GOT3 (cell line): ENCODE results near the gene UBP1.
"Not testable (repeated sequence)": the region's sequence is repeated elsewhere in the genome, so short reads cannot be mapped to it uniquely, and the experiment has no call there.

Source experiments
- DNase-seq: peaks from one replicate; lab custom pipeline; 2025; ENCODE audit warnings: mixed read lengths; lab: John Stamatoyannopoulos, UW

Gene UBP1

GRCh38 chr3:33391255-33391995, 48.8 kb downstream of the UBP1 start:
- DNase-seq = no peak

GRCh38 chr3:33389908-33390307, 50.3 kb downstream of the UBP1 start:
- DNase-seq = no peak

DNA sequence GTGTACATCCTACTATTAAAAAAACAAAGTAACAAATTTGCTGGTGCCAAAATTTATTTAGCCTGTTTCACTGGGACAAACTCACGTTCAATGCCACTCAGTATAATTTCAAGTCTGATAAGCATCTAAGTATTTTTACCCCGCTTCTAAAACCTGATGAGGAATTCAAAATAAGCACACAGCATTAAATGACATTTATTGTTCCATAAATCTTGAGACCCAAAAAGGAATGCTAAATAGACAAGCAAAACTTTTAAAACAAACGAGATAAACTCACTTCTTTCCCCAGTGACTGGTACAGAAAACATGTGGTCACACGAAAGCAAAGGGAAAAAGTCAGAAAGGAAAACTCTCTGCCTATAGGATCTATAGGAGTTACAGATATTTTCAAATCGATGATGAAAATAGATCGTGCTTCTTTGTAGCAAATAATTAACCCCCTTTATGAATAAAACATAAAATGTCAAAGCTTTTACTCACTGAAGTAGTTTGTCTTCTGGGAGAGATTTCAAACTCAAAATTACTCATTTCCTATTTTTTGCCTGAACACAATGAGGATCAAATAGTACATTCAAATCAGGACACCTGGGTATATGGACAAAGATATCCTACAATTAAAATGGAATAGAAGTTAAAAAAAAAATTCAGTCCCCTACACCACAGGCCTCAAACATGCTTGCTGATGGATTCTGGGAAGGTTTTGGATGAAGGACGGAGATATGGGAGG, 51.7 kb downstream of the UBP1 start:
- DNase-seq = no peak

- no peak for DNase-seq
These were observed 53.6 kb downstream of the UBP1 start for GRCh38 chr3:33386631-33387030.

DNA sequence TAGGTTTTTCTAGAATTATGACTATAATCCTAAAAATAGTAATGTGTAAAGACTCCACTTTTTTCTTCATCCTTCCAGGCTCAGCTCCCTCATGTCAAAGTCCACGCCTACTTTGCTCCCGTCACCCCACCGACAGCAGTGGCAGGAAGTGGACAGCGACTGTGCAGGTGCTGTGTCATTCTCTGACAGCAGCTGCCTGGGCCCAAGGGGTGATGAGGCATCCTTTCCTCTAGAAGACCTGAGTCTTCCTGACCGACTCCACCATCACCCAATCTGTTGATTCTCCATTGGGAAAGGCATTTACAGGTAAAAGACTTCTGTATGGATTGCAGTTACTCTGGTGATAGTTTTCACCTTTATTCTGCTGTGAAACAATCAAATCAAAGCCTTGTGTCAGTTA, 54.8 kb downstream of the UBP1 start:
- no peak for DNase-seq

DNA sequence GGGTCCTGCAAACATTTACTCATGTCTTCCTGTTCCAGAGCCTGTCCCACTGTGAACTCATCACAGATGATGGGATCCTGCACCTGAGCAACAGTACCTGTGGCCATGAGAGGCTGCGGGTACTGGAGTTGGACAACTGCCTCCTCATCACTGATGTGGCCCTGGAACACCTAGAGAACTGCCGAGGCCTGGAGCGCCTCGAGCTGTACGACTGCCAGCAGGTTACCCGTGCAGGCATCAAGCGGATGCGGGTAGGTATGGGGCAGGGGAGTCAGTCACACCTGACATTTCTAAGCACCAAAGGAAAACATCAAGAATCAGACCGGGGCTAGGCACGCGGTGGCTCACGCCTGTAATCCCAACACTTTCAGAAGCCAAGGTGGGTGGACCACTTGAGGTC, 56.3 kb downstream of the UBP1 start:
- DNase-seq = no peak

DNA sequence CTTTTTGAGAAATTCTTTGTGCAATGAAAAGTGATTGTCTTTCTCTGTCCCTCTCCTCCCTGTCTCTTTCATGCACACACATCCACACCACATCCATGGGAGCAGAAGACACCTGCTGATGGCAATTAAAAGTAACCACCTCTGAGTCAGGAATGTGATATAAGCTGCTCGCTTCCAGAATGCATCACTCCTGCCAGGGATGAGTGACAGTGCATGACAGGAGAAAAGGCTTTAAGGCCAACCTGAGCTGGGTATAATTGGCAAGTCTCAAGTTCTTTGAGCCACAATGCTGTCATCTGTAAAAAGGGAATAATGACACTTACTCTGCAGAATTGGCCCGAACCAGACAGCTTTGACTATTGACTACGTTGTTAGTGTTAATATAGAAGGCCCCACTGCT, 59.6 kb downstream of the UBP1 start:
- DNase-seq = no peak

- DNase-seq = no peak
These were observed 62.3 kb downstream of the UBP1 start for GRCh38 chr3:33377931-33378330.

DNA sequence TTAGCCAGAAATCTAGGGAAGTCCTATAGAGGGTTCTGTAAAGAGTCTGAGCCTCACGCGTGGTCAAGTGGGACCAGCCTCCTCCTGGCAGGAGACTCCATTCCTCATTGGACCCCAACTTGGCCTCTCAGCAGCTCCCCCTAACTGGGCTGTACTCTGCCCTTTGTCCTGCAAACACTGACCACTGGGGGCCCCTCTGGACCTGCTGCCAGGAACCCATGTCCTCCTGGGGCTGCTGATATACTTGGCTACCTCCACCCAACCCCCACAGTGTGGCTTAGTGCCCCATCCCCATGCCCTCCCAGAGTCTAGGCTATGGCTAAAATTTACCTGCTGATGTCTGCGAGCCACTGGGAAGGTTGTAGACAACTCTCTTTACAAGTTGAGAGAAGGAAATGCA, 62.7 kb downstream of the UBP1 start:
- no peak for DNase-seq

DNA sequence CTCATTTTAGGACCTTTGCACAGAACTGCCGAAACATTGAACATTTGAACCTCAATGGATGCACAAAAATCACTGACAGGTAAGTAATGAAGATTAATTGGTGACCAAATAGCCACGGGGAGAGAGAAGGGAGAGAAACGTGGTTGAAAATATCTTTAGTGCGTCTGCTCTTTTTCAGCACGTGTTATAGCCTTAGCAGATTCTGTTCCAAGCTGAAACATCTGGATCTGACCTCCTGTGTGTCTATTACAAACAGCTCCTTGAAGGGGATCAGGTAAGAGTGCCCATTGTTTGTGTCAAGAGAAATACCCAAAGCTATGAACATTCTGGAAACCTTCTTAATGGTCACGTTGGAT, 67.1 kb downstream of the UBP1 start:
- no peak for DNase-seq

DNA sequence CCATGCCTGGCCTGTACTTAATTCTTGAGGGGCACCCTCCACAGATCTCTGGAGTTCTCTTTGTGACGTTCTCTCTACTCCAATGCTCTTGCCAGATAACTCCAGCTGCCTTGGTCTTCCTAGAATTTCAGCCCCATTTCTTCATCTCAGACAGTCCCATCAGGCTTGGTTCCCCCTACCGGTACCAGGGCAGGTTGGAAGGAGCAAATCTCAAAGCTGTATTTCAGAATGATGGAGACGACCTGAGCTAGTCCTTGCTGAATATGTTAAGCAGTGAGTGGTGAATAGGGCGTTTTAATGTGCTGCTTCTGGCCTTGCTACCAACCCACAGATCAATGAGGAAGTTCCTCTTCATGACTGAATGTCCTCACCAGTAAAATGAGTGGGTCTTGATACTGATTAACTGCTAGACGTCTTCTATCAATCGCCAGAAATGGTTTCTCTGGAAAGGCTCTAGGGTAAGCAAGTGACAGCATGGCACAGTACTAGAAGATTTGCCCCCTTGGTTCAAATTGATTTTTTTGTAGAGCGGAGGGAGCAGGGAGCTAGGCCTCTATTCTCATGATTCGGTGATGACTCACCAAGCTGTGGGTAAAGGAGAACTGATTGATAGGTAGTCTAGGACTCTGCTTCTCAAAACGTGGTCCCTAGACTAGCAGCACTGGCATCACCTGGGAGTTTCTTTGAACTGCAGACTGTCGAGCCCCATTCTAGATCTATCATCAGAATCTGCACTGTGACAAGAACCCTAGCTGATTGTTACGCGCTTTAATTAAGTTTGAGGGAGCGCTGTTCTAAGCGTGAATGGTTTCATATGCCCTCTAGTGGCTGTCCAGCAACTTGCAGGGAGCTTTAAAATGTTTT, 67.8 kb downstream of the UBP1 start:
- no peak for DNase-seq

- no peak for DNase-seq
These were observed 75.6 kb downstream of the UBP1 start for GRCh38 chr3:33364531-33365128.

DNA sequence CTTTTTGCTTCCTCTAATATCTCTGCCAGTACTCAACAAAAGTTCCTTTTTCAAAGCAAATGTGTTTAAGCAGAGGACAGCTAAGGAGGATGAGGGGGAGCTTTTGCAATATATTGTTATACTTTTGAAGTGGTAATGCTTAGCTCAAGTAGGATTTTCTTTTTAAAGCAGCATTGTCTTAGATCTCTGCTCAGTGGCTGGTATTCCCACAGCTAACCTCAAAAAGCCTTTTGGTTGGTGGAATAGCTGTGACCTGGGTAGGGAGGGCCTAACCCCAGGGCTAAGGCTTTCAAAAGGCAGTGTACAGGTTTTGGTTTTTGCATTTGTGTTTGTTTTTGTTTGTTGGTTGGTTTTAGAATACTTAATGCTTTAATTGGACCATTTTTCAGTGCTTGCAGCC, 76.1 kb downstream of the UBP1 start:
- DNase-seq = no peak

- DNase-seq = no peak
These were observed 76.9 kb downstream of the UBP1 start for GRCh38 chr3:33363113-33363800.

DNA sequence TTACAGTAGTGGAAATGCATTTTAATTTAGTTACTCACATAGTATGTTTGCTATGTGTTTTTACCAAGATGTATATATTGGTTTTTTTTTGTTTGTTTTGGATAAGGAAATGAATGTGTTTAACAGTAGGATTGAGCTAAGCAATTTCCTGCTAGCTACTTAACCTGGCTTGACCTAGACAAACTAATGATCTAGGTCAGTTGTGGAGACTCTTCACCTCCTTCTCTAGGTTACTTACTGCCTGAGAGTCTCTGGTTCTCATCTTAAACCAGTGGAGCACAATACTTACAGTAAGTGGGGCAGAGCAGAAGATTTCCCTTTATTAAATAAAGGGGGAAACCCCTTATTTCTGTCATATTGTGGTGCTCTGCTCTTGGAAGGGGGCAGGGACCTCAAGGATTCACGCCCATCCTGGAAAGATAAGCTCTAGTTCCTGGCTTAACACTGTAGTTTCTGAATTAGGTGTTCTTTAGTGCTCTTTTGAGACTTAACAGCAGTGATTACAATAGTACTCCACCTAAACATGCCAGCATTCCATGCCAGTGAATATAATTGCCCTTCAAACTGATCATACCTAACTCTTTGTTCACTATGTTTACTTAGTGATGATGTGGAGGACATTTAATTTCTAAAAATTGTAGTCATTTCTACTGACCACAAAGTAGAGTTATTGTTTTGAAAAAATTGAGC, 79.9 kb downstream of the UBP1 start:
- DNase-seq = no peak

DNA sequence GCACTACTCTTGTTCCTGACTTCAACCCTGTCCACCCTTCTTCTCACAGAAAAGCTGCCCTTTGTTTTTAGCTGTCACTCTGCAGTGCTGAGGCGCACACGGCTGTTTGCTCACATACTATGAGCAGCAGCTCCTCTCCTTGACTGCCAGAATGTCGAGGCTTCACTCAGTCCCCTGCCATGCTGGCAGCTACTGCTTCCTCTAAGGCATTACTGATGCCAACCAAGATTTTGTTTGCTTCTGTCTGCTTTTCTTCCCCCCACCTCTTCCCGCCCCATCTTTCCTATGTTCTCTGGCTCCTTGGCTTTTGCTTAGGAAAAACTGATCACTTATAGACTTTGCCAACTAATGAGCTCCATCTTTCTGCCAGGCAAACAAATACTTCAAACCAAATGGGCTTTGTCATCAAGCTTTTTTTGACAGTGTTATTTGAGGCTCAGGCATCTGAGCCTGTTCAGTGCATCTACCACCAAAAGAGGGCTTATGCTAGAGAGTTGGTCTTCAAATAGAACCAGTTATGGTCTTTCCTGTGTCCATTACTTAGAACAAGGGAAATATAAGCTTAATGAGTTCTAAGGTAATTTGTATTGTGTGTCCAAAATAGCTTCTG, 81.9 kb downstream of the UBP1 start:
- no peak for DNase-seq

- DNase-seq = no peak
These were observed 84.6 kb downstream of the UBP1 start for GRCh38 chr3:33355611-33356010.

GRCh38 chr3:33339758-33340157, 100.4 kb downstream of the UBP1 start:
- no peak for DNase-seq

- not testable (repeated sequence) for DNase-seq
These were observed 101.2 kb downstream of the UBP1 start for GRCh38 chr3:33338936-33339465.
